DND-41 (cell line): Measurements from ENCODE around the gene POLR2B.

Experiments
- ATAC-seq: fragments of 200-7000 bp; cut with Tn5 transposase; 3 replicates; pipeline ENCODE4 v1.9.1; 2021; ENCODE audit warnings: low read depth; ENCODE audit not compliant: insufficient read depth
- DNase-seq: peaks from one replicate; pipeline ENCODE4 v3.0.0-alpha.2; 2020
- H2AFZ ChIP-seq: 2 replicates; pipeline ENCODE4 v1.6.0; 2012; ENCODE audit warnings: low read depth, low read length
- H3K27ac ChIP-seq: 2 replicates; pipeline ENCODE4 v1.5.1; 2012; ENCODE audit warnings: low read length, inconsistent platforms
- H3K27me3 ChIP-seq: fragments of 200-600 bp; sonication (generic); 2 replicates; pipeline ENCODE4 v1.6.0; 2012; ENCODE audit warnings: low read length, mild to moderate bottlenecking, inconsistent platforms; ENCODE audit not compliant: insufficient read depth, poor library complexity
- H3K36me3 ChIP-seq: 2 replicates; pipeline ENCODE4 v1.5.1; 2012; ENCODE audit warnings: low read length, inconsistent platforms; ENCODE audit not compliant: insufficient read depth
- H3K4me1 ChIP-seq: 2 replicates; pipeline ENCODE4 v1.5.1; 2012; ENCODE audit warnings: mild to moderate bottlenecking, low read length; ENCODE audit not compliant: insufficient read depth
- H3K4me2 ChIP-seq: 2 replicates; pipeline ENCODE4 v1.6.0; 2012; ENCODE audit warnings: mild to moderate bottlenecking, moderate library complexity, low read length, inconsistent platforms; ENCODE audit not compliant: insufficient read depth
- H3K4me3 ChIP-seq, 2 experiments: fragments of 200-600 bp in 1 of 2; shearing (Covaris generic) in 1 of 2; 2 replicates each; pipeline ENCODE4 v1.5.1; 2012 to 2016; ENCODE audit warnings: inconsistent platforms in 2 of 2, low read length in 2 of 2, mild to moderate bottlenecking in 2 of 2, low read depth in 1 of 2, moderate library complexity in 1 of 2
- H3K79me2 ChIP-seq: 2 replicates; pipeline ENCODE4 v1.6.0; 2012; ENCODE audit warnings: low read length, inconsistent platforms; ENCODE audit not compliant: insufficient read depth
- H3K9ac ChIP-seq: 2 replicates; pipeline ENCODE4 v1.6.0; 2012; ENCODE audit warnings: low read depth, mild to moderate bottlenecking, inconsistent platforms, low read length, moderate library complexity
- H3K9me3 ChIP-seq: 2 replicates; pipeline ENCODE4 v1.5.1; 2012; ENCODE audit warnings: low read length, moderate library complexity, mild to moderate bottlenecking, inconsistent platforms; ENCODE audit not compliant: insufficient read depth, severe bottlenecking
- H4K20me1 ChIP-seq: 2 replicates; pipeline ENCODE4 v1.6.0; 2012; ENCODE audit warnings: low read length; ENCODE audit not compliant: insufficient read depth
- CTCF ChIP-seq: IDR thresholded peaks from 2 replicates; pipeline ENCODE4 v1.5.1; 2012; ENCODE audit warnings: borderline replicate concordance, low read length, moderate library complexity, mild to moderate bottlenecking; ENCODE audit not compliant: poor library complexity, severe bottlenecking; ENCODE audit errors: extremely low read depth
- EZH2 ChIP-seq: IDR thresholded peaks from 3 replicates; pipeline ENCODE4 v1.6.1; 2012; ENCODE audit warnings: borderline replicate concordance, low read depth, mild to moderate bottlenecking, moderate library complexity, low read length, inconsistent platforms; ENCODE audit not compliant: severe bottlenecking

Gene POLR2B

DNA sequence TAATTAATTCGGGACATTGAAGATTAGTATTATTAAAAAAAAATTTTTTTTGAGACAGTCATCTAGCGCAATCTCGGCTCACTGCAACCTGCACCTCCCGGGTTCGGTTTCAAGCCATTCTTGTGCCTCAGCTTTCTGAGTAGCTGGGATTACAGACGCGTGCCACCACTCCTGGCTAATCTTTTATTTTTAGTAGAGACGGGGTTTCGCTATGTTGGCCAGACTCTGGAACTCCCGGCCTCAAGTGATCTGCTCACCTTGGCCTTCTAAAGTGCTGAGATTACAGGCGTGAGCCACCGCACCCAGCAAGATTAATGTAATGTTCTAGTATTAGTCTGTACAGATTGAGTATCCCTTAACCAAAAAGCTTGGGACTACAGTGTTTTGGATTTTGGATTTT, 38.3 kb upstream of the POLR2B start:
- no peak for ATAC-seq

GRCh38 chr4:56940971-56941370, 37.7 kb upstream of the POLR2B start:
- no peaks in the 10 kb centered on the region for H3K27me3 ChIP-seq
- TF ChIP-seq EZH2 (no peak), CTCF (no peak)
- peaks cover 28% of the 10 kb centered on the region for H3K36me3 ChIP-seq
- DNase-seq (no peak), ATAC-seq (no peak)
- no peak overlapping the region for H3K9ac ChIP-seq
- H3K4me2 ChIP-seq: no peak overlapping the region
- no peak overlapping the region for H2AFZ ChIP-seq
- no peak overlapping the region for H3K4me3 ChIP-seq
- no peak overlapping the region for H3K27ac ChIP-seq
- no peaks in the 10 kb centered on the region; the same call in 1 of the 2 replicates for H4K20me1 ChIP-seq
- H3K9me3 ChIP-seq: no peaks in the 10 kb centered on the region
- no peaks in the 10 kb centered on the region for H3K4me1 ChIP-seq
- no peaks in the 10 kb centered on the region for H3K79me2 ChIP-seq

More for the DNA sequence above, 38.3 kb upstream of the POLR2B start:
- no peak overlapping the region for H3K9ac ChIP-seq
- H3K4me2 ChIP-seq: no peak overlapping the region
- peaks cover 33% of the 10 kb centered on the region for H3K36me3 ChIP-seq
- no peaks in the 10 kb centered on the region for H3K27me3 ChIP-seq
- no peaks in the 10 kb centered on the region for H3K9me3 ChIP-seq
- no peak overlapping the region for H2AFZ ChIP-seq
- TF ChIP-seq CTCF: no peak
- TF ChIP-seq EZH2: no peak
- no peaks in the 10 kb centered on the region; the same call in 1 of the 2 replicates for H4K20me1 ChIP-seq
- no peak overlapping the region for H3K27ac ChIP-seq
- no peaks in the 10 kb centered on the region for H3K79me2 ChIP-seq
- no peak overlapping the region for H3K4me3 ChIP-seq
- no peak for DNase-seq
- no peaks in the 10 kb centered on the region for H3K4me1 ChIP-seq

DNA sequence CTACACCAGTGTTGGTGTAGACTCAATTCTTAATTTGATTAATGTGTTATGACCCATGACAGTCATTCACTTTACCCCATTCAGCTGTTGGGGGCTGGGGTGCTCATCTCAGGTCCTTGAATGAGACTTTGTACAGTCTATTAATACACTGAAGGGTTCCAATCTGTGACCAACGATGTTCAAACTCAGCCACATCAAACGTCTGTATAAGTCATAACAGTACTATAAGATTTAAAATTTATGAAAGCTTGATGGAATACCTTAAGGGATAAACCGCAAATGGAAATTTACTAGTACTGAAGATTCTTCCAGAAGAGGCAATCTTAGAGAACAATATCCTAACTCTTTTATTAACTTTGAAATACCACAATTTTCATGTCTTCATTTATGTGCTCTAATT, 37.3 kb upstream of the POLR2B start:
- Histone ChIP-seq H3K4me3 (no peak overlapping the region), H3K4me2 (no peak overlapping the region), H4K20me1 (no peaks in the 10 kb centered on the region; the same call in 1 of the 2 replicates), H3K27ac (no peak overlapping the region), H3K9ac (no peak overlapping the region), H3K27me3 (no peaks in the 10 kb centered on the region), H3K4me1 (no peaks in the 10 kb centered on the region), H2AFZ (no peak overlapping the region), H3K79me2 (no peaks in the 10 kb centered on the region), H3K9me3 (no peaks in the 10 kb centered on the region), H3K36me3 (peaks cover 28% of the 10 kb centered on the region)
- TF ChIP-seq CTCF (no peak), EZH2 (no peak)
- DNase-seq (no peak), ATAC-seq (no peak)
